Right cardiac atrium (tissue), 5 donors: ENCODE results near the gene NFATC2. TPM values are rescaled to one million over a fixed set of nuclear protein-coding genes. Genes with fewer than 3 reads are reported as not detected.

Experiments
- ATAC-seq, 2 donors: fragments of 200-7000 bp; cut with Tn5 transposase; one replicate each; pipeline versions ENCODE4 v1.8.0 to v1.9.1; 2020; ENCODE audit warnings: moderate library complexity in 2 of 2, mild to moderate bottlenecking in 1 of 2
- DNase-seq, 3 donors: peaks; one replicate each; pipeline ENCODE4 v3.0.0-alpha.2; 2020
- H3K27ac ChIP-seq: one replicate; pipeline ENCODE4 v1.5.1; 2013; ENCODE audit warnings: mild to moderate bottlenecking, low read length, control low read depth, moderate library complexity
- H3K27me3 ChIP-seq: one replicate; pipeline ENCODE4 v1.6.1; 2013; ENCODE audit not compliant: control insufficient read depth, insufficient read depth
- H3K4me1 ChIP-seq: one replicate; pipeline ENCODE4 v1.6.1; 2013; ENCODE audit warnings: low read length; ENCODE audit not compliant: control insufficient read depth, insufficient read depth
- H3K4me3 ChIP-seq: one replicate; pipeline ENCODE4 v1.5.1; 2013; ENCODE audit warnings: low read length, control low read depth
- H3K9me3 ChIP-seq: one replicate; pipeline ENCODE4 v1.6.1; 2013; ENCODE audit warnings: low read length; ENCODE audit not compliant: control insufficient read depth
- WGBS: extraction: QIAGEN DNeasy Blood & Tissue Kit; methylation state at CpG from one replicate; pipeline ENCODE4 v1.1.7; 2013; 5-methylcytosine and 5-hydroxymethylcytosine counted together
- intact Hi-C, 4 donors: fragments of 100-400 bp; cut with DNase I; formaldehyde crosslinking; loops; one replicate each; pipeline versions ENCODE4 v1.11.0 to v1.14.0; 2022 to 2023
- polyA plus RNA-seq: library from polyadenylated mRNA; stranded (reverse); fragments of 200-250 nt; gene quantifications from one replicate; pipeline ENCODE4 v1.2.3, GENCODE V29; 2013
- total RNA-seq, 4 donors: library from RNA; stranded (reverse); fragmentation: NEBNext Ultra II Directional; extraction: Animal tissue kit (Norgen Biotek cat#: 25700); gene quantifications; one replicate each; pipeline ENCODE4 v1.2.1, GENCODE V29; 2021
- donor health status: healthy with polysubstance abuse.
- donor health status: DM: no; HTN: yes; CAD: no.
- donor health status: DM: no; HTN: no; CAD: no.
- donor health status: DM: no; HTN: yes; CAD: no; lungs with severe emphysema.
- donor health status: DM: yes; HTN: yes; CAD: no.

NFATC2 gene
- total and polyA plus RNA-seq, 5 donors: 2.8 to 13.3 (median 8.2) TPM

DNA sequence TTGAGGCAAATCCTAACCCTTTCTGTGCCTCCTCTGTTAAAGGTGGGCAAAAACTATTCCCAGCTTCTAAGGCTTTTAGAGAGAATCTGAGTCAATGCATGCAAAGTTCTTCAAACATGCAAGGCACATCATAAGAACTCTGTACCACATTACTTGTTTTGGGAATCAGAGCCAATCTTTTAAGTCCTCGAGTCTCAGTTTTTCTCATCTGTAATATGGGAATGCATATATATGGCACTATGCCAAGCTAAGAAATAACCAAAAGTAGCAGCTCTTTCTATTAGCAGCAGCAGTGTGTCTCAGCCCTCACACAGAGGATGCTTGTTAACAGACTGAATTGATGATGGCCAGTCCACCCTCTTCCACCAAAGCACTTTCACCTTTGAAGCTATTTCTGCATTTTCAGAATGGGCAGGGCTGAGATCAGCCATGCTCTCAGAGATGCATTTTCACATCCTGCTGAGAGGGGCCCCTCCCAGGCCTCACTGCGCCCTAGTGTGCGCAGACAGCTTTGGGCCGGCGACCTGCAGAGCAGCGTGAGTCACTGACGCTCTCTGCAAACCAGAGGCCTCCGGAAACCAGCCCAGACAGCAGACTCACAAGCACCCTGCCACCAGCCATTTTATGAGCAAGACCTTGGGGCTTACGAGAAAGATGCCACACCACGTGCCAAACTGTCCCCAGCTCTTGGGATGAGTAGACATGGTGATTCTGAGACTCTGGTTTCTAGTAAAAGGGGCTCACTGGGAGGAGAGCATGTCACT, 138.0 kb downstream of the NFATC2 start:
- Histone ChIP-seq H3K9me3 (no peaks in the 10 kb centered on the region), H3K4me1 (no peaks in the 10 kb centered on the region), H3K4me3 (no peak overlapping the region), H3K27ac (no peak overlapping the region), H3K27me3 (no peaks in the 10 kb centered on the region)
- WGBS: 88% methylated on average over 10 of the region's 10 CpGs
- ATAC-seq: peak in 1 of 2 donors; percentile 25
- peak in 1 of 3 donors; percentile 73 for DNase-seq
- intact Hi-C loops: no loop called here

GRCh38 chr20:51403466-51404220, 138.9 kb downstream of the NFATC2 start:
- Histone ChIP-seq H3K27me3 (no peaks in the 10 kb centered on the region), H3K9me3 (no peaks in the 10 kb centered on the region), H3K4me1 (no peaks in the 10 kb centered on the region), H3K27ac (no peak overlapping the region), H3K4me3 (no peak overlapping the region)
- ATAC-seq: no peak
- no peak for DNase-seq
- intact Hi-C loops: no loop called here
- WGBS: 94% methylated on average over 9 of the region's 9 CpGs

DNA sequence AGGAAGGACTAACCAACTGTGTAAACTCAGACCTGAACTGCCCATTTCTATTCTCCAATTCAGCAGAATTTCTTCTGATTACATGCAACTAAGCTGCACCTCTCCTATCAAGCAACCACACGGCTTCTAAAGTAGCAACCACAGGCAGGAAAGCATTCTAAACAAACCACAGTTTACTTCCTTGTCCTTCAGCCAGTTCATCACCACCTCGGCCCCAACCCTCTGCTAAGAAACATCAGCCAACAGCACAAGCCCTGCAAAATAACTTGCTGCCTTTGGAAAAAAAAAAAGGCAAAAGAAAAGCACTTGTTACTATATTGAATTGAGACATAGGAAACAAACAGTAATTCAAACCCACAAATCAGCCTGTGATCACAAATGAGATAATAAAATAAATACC, 140.3 kb downstream of the NFATC2 start:
- ATAC-seq: no peak
- no peak overlapping the region for H3K27ac ChIP-seq

GRCh38 chr20:51401496-51401895, 141.0 kb downstream of the NFATC2 start:
- intact Hi-C loops: no loop called here
- Histone ChIP-seq H3K4me1 (peaks cover 3% of the 10 kb centered on the region), H3K4me3 (no peak overlapping the region), H3K9me3 (no peaks in the 10 kb centered on the region), H3K27me3 (no peaks in the 10 kb centered on the region), H3K27ac (no peak overlapping the region)
- DNase-seq: no peak
- WGBS: 96% methylated on average over 4 of the region's 4 CpGs
- no peak for ATAC-seq

More for the DNA sequence above, 140.3 kb downstream of the NFATC2 start:
- no peak overlapping the region for H3K4me3 ChIP-seq
- H3K4me1 ChIP-seq: no peaks in the 10 kb centered on the region
- intact Hi-C loops: no loop called here
- WGBS: 60% methylated on average over 2 of the region's 2 CpGs
- DNase-seq: peak in 1 of 3 donors; percentile 55
- no peaks in the 10 kb centered on the region for H3K9me3 ChIP-seq
- H3K27me3 ChIP-seq: no peaks in the 10 kb centered on the region

DNA sequence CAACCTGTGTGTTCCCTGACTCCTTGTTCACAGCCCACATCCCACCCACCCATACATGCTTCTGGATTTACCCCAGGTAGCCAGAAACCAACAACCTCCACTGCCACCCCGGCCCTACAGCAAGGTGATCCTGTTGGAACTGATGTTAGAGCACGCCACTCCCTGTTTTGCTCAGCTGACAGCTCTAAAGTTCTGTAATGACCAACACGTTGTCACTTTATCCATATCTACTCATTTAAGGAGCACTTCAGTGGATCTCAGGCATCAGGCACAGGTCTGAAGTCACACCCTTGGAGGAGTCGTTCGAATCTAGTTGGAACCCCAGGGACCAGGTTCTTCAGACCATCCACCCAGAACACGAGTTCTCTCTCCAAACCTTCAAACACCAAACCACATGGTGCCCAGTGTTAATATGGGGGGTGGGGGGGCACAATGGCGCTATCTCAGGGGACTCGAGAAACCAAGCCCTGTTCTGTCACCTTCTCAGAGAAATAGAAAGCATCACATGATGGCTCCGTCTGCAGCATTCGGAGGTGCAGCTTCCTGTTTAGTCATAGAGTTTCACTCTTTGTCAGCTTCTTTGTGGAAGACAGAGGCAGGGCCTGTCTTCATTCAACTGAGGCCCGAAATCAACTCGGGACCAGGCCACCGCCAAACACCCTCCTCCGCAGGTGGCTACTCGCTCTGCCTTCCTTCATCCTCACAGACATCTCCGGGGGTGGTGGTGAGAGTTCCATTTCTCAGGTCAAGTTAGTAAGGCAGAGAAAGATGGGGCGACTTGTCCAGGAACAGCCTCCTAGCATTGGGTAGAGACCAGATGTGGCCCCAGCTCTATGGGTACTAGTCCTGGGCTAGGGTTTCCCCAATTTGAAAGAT, 142.2 kb downstream of the NFATC2 start:
- Histone ChIP-seq H3K27ac (no peak overlapping the region), H3K27me3 (no peaks in the 10 kb centered on the region), H3K9me3 (no peaks in the 10 kb centered on the region), H3K4me3 (no peak overlapping the region), H3K4me1 (peaks cover 3% of the 10 kb centered on the region)
- intact Hi-C loops: no loop called here
- ATAC-seq: no peak
- 84% methylated on average over 17 of the region's 17 CpGs for WGBS
- no peak for DNase-seq

DNA sequence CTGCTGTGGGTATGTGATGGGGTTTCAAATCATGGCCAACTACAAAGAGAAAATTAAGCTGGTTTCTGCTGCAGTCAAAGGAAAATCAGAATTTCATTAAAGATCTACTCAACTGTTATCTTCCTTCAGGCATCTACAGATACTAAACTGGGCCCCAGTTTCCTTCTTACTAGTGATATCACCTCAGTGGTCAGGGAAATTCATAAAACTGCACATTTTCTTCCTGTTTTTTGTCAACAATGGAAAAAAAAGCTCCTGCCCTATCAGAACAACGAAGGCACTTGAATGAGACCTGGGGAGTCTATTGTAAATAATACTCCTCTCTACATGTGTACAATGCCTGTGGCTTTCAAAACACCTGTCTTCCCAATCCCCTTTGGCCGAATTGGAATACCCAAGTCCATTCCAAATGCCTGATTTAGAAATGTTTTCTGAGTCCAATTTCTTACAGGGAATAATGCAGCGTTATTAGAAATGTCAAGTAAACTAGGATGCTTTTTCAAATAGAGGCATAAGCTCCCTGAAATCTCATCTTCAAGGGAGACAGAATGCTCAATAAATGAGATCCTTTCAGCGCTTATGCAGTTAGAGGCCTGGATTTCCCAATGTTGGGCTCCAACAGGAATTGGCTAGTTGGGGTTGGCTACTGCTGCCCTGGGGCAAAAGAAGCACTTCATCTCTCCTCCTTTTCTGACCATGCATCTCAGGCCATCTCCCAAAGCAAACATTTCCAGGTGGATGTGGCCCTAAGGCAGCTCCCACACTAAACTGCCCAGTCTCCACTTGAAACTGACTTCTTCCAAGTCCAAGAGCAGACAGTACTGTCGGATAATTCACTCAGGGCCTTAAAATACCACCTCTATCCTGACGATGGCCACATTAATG, 143.3 kb downstream of the NFATC2 start:
- Histone ChIP-seq H3K4me1 (peaks cover 3% of the 10 kb centered on the region), H3K9me3 (no peaks in the 10 kb centered on the region), H3K4me3 (no peak overlapping the region), H3K27me3 (no peaks in the 10 kb centered on the region), H3K27ac (no peak overlapping the region)
- WGBS: 89% methylated on average over 6 of the region's 6 CpGs
- no peak for DNase-seq
- intact Hi-C loops: no loop called here
- no peak for ATAC-seq

DNA sequence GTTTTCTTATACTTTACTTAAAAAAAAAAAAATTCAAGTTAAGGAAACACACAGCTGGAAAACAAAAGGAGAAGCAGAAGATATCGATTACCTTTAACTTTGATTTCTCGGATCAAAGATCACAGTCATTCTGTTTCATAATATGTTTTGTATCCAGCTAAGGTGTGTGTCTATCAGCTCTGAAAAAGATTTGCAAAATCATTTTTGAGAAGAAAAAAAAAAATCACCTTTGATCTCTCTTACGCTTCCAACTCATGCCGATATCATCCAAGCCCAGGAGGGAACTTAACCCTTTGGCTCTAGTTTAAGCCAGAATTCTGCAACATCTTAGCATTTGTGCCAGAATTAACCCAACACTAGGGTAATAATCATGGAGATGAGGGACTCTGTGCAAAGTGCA, 144.0 kb downstream of the NFATC2 start:
- ATAC-seq (no peak), DNase-seq (no peak)
- WGBS: 89% methylated on average over 4 of the region's 4 CpGs
- intact Hi-C loops: no loop called here
- Histone ChIP-seq H3K27me3 (no peaks in the 10 kb centered on the region), H3K4me1 (peaks cover 5% of the 10 kb centered on the region), H3K27ac (no peak overlapping the region), H3K4me3 (no peak overlapping the region), H3K9me3 (no peaks in the 10 kb centered on the region)

DNA sequence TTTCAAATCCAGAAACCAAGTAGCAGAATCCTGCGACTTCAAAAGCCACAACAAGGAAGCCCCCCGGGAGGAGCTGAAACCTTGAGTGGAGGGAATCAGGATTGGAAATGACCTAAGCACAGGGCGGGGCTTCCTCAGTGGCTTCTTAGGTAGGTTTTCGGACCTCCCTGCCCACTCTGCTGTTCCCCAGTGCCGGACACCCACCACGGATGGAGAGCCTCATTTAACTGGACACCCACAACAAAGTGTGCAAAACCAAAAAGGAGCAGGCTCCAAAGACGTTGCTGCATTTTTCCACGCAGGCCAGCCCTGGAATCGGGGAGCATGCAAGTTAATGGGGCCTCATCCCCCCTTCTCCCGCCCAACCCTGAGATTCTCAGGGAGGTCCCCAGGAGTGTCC, 144.4 kb downstream of the NFATC2 start:
- Histone ChIP-seq H3K4me1 (peaks cover 5% of the 10 kb centered on the region), H3K27me3 (no peaks in the 10 kb centered on the region), H3K4me3 (no peak overlapping the region), H3K9me3 (no peaks in the 10 kb centered on the region), H3K27ac (no peak overlapping the region)
- DNase-seq: no peak
- ATAC-seq: no peak
- 94% methylated on average over 10 of the region's 10 CpGs for WGBS
- intact Hi-C loops: no loop called here

DNA sequence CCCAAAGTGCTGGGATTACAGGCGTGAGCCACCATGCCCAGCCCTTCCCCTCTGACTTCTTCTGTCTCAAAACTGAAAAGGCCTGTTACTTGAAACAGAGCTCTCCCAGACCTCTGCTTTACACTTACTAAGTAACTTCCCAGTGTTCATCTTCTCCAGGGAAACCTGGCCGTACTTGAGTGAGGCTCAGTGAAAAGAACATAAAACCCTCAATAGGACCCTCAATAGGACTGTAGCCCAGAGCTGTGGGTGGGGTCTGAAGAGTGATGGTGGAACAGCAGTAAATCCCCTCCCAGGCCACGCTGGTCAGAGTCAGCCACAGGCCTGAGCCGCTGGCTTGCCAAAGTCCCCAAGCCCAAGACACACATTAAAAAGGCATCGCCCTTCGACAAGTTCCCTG, 145.4 kb downstream of the NFATC2 start:
- 94% methylated on average over 6 of the region's 6 CpGs for WGBS

GRCh38 chr20:51396365-51396909, 146.1 kb downstream of the NFATC2 start:
- H3K27ac ChIP-seq: no peak overlapping the region
- H3K4me3 ChIP-seq: no peak overlapping the region
- H3K27me3 ChIP-seq: no peaks in the 10 kb centered on the region
- H3K4me1 ChIP-seq: peaks cover 5% of the 10 kb centered on the region
- intact Hi-C loops: no loop called here
- DNase-seq (peak in 2 of 3 donors; percentile 41 to 65), ATAC-seq (peak; percentile 54 to 82)
- H3K9me3 ChIP-seq: no peaks in the 10 kb centered on the region
- 52% methylated on average over 7 of the region's 7 CpGs for WGBS

More for the DNA sequence above, 145.4 kb downstream of the NFATC2 start:
- no peak for DNase-seq
- Histone ChIP-seq H3K9me3 (no peaks in the 10 kb centered on the region), H3K4me3 (no peak overlapping the region), H3K27ac (no peak overlapping the region), H3K27me3 (no peaks in the 10 kb centered on the region), H3K4me1 (peaks cover 5% of the 10 kb centered on the region)
- ATAC-seq: no peak
- intact Hi-C loops: no loop called here
